Femur (tissue), 1 donor: Measurements from ENCODE around the gene CTTNBP2NL.
"Not testable (repeated sequence)": the region's sequence is repeated elsewhere in the genome, so short reads cannot be mapped to it uniquely, and the experiment has no call there.

Experiments used
- DNase-seq: peaks from one replicate; pipeline ENCODE4 v3.0.0-alpha.2; 2017

Gene CTTNBP2NL

GRCh38 chr1:112423666-112424065, 27.7 kb downstream of the CTTNBP2NL start:
- not testable (repeated sequence) for DNase-seq

- no peak for DNase-seq
These were observed 33.7 kb downstream of the CTTNBP2NL start for GRCh38 chr1:112429749-112430148.

GRCh38 chr1:112431038-112431437, 35.0 kb downstream of the CTTNBP2NL start:
- no peak for DNase-seq

GRCh38 chr1:112435448-112435847, 39.4 kb downstream of the CTTNBP2NL start:
- no peak for DNase-seq

- DNase-seq: no peak
These were observed 40.6 kb downstream of the CTTNBP2NL start for GRCh38 chr1:112436384-112437156.

GRCh38 chr1:112438156-112438555, 42.1 kb downstream of the CTTNBP2NL start:
- DNase-seq: not testable (repeated sequence)

- no peak for DNase-seq
These were observed 43.6 kb downstream of the CTTNBP2NL start for GRCh38 chr1:112439592-112439991.

- DNase-seq: no peak
These were observed 44.6 kb downstream of the CTTNBP2NL start for GRCh38 chr1:112440574-112440973.

GRCh38 chr1:112444269-112444668, 48.3 kb downstream of the CTTNBP2NL start:
- DNase-seq: no peak

- DNase-seq: no peak
These were observed 49.6 kb downstream of the CTTNBP2NL start for GRCh38 chr1:112445596-112445995.

- DNase-seq: no peak
These were observed 50.4 kb downstream of the CTTNBP2NL start for GRCh38 chr1:112446411-112446810.

GRCh38 chr1:112448904-112449629, 53.1 kb downstream of the CTTNBP2NL start:
- no peak for DNase-seq

- DNase-seq: no peak
These were observed 53.6 kb downstream of the CTTNBP2NL start for GRCh38 chr1:112449630-112449983.

- no peak for DNase-seq
These were observed 54.8 kb downstream of the CTTNBP2NL start for GRCh38 chr1:112450773-112451172.

- DNase-seq: not testable (repeated sequence)
These were observed 55.3 kb downstream of the CTTNBP2NL start for GRCh38 chr1:112451301-112451700.

GRCh38 chr1:112453876-112454275, 57.9 kb downstream of the CTTNBP2NL start:
- DNase-seq: no peak

GRCh38 chr1:112454316-112454715, 58.3 kb downstream of the CTTNBP2NL start:
- no peak for DNase-seq

- DNase-seq: no peak
These were observed 61.2 kb downstream of the CTTNBP2NL start for GRCh38 chr1:112457241-112457640.

GRCh38 chr1:112457955-112458354, 61.9 kb downstream of the CTTNBP2NL start:
- no peak for DNase-seq

- DNase-seq: no peak
These were observed 62.7 kb downstream of the CTTNBP2NL start for GRCh38 chr1:112458756-112459155.

GRCh38 chr1:112460615-112461014, 64.6 kb downstream of the CTTNBP2NL start:
- no peak for DNase-seq

GRCh38 chr1:112461200-112461871, 65.3 kb downstream of the CTTNBP2NL start:
- no peak for DNase-seq

GRCh38 chr1:112462953-112463279, 66.9 kb downstream of the CTTNBP2NL start:
- DNase-seq: no peak

GRCh38 chr1:112464501-112464900, 68.5 kb downstream of the CTTNBP2NL start:
- DNase-seq: no peak
